HG02981 (cell line): ENCODE results near the gene NUP62CL.
"Not testable (repeated sequence)": the region's sequence is repeated elsewhere in the genome, so short reads cannot be mapped to it uniquely, and the experiment has no call there.

Experiments
- ATAC-seq: cut with Tn5 transposase; IDR thresholded peaks from one replicate; pipeline ENCODE4 v1.9.1; 2021; ENCODE audit warnings: mild to moderate bottlenecking, moderate library complexity; ENCODE audit not compliant: unreplicated experiment

The NUP62CL gene, protein sequence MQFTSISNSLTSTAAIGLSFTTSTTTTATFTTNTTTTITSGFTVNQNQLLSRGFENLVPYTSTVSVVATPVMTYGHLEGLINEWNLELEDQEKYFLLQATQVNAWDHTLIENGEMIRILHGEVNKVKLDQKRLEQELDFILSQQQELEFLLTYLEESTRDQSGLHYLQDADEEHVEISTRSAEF

GRCh38 chrX:107205770-107206696, at the start of gene NUP62CL, which contains the start of gene DNAAF6:
Gene NUP62CL (minus strand): TSS chrX:107206433. CDS start chrX:107175146, 31,287 bp downstream.
Gene DNAAF6 (plus strand): TSS chrX:107206611. CDS start chrX:107212876, 6,265 bp downstream.
- ATAC-seq = peak; percentile 95

DNA sequence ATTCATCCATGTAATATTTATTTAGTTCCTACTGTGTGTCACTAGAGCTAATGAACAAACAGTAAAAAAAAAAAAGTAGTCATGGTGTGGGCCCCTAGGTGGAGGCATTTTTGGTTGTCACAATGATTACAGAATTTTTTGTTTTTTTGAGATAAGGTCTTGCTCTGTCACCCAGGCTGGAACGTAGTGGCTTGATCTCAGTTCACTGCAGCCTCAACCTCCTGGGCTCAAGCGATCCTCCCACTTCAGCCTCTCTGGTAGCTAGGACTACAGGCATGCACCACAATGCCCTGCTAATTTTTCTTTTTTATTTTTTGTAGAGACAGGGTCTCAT, 22.2 kb upstream of the NUP62CL start:
- no peak for ATAC-seq

DNA sequence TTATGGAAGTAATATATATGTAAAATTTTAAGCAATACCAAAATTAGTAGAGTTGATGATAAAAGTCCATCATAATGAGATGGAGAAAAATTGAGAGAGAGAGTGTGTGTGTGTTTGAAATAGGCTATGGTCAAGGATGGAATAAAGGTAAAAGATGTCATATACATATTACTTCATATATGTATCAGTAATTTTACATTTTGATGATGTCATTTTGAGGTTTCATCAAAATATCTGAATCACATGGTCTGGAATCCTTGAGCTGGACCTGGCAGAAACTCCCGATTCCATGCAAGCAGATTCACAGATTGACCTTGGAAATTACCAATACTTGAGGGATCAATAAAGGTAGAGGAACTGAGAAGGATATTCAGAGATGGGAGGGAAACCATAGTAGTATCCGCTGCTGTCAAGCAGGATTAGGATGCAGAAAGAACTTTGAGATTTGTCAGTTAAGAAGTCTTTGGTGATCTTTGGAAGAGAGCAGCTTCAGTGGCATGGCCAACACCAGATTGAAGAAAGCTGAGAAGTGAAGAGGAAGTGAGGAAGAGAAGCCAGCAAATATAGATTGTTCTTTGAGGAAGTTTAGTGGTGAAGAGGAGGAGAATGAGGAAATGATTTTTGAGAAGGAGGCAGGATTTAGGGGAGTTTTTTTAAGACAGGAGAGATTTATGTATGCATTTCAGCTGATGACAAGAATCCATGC, 21.7 kb upstream of the NUP62CL start:
- no peak for ATAC-seq

- ATAC-seq = no peak
These were observed 20.5 kb upstream of the NUP62CL start for GRCh38 chrX:107226757-107227156.

GRCh38 chrX:107213477-107213876, 7.2 kb upstream of the NUP62CL start:
- no peak for ATAC-seq

- ATAC-seq = no peak
These were observed 1.7 kb upstream of the NUP62CL start for GRCh38 chrX:107207943-107208342.

DNA sequence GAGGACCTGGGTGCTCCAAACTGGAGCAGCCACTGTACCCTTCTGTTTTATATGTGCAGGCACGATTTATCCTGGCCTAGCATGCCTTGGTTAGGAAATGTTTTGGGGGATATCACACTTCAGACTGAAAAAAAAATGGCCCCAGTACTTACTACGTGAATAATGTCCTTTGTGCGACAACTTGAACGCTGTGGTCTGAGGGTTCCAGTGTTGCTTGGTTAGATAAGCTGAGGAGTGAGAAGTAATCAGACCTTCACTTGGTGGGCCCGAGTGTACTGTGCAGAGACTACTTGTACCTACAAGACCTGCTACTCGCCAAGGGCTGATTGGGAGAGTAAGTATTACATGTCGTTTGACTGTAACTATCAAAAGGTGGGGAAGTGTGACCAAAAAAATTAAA, 856 bp upstream of the NUP62CL start:
- no peak for ATAC-seq

DNA sequence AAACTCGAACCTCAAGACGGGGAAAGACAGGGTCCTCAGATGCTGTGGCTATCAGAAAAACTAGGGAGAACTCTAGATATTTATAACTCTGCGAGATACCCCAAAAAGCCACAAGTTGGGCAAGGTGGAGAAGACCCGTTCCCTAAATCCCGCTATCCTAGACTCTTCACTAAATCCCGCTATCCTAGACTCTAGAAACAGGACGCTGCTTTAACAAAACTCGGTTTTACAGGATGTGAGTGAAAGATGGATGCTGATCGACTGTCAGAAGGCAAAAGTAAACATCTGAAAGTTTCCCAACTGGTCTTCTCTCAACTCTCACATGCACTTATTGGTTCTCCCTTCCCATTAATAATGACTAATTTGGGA, 448 bp upstream of the NUP62CL start:
- no peak for ATAC-seq

DNA sequence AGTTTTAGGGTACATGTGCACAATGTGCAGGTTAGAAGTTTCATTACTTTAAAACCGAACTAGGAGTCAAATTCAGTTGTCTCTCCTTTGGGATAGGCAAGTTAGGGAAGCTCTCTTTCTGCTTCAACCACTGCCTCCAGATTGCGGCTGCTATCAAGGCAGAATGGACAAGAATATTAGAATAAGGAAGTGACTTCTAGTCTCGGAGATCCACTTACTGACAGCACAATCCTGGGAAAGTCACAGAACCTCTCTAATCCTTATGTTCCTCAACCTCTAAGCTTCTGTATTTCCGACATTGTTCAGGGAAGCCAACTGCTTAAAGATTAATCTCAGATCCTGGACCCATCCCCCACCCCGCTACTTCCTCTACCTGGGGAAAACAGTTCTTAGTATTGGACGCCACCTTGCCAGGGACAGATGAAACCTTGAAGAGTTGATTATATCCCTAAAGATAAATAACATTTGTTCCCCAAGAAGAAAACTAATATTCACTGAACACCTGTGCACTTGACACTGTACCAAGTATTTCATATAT, 2.1 kb downstream of the NUP62CL start:
- no peak for ATAC-seq

DNA sequence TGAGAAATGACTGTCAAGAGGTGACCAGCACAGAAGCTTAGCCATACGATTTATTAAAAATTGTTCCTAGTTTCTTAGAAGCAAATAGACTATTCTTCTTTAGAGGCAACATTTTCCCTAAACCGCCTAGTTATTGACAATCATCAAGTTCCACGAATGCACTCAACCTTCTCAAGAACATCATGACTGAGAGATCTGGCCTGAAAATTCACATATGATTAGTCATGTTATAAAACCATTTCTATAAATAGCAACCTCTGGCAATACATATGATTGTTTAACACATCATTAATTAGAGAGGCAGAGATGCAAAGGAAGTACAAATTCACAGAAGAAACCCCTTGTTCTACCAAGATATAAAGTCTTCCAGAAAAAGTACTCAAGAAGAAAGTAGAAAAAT, 6.7 kb downstream of the NUP62CL start:
- ATAC-seq = no peak

- not testable (repeated sequence) for ATAC-seq
These were observed 8.2 kb downstream of the NUP62CL start for GRCh38 chrX:107198074-107198473.

- ATAC-seq = no peak
These were observed 8.9 kb downstream of the NUP62CL start for GRCh38 chrX:107197319-107197718.

DNA sequence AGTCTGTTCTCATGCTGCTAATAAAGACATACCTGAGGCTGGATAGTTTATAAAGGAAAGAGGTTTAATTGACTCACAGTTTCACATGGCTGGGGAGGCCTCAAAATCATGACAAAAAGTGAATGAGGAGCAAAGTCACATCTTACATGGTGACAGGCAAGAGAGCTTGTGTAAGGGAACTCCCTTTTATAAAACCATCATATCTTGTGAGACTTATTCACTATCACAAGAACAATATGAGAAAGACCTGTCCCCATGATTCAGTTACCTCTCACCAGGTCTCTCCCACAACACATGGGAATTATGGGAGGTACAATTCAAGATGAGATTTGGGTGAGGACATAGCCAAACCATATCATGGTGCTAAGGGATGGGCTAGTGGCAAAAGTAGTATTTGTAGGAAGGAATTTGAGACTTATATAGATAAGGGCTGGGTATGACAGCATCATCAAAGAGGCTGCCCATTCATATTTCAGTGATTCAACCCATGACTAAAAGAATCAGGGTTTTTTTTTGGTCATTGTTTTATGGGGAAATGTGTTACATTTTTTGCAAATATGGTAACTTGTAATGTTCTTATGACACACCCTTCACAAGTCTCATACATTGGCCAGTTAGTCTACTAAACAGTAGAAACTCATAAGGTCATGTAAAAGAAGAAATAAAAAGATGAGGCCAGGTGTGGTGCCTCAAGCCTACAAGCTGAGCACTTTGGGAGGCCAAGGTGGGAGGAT, 34.7 kb downstream of the NUP62CL start:
- no peak for ATAC-seq

GRCh38 chrX:107168712-107169111, 37.5 kb downstream of the NUP62CL start:
- no peak for ATAC-seq

DNA sequence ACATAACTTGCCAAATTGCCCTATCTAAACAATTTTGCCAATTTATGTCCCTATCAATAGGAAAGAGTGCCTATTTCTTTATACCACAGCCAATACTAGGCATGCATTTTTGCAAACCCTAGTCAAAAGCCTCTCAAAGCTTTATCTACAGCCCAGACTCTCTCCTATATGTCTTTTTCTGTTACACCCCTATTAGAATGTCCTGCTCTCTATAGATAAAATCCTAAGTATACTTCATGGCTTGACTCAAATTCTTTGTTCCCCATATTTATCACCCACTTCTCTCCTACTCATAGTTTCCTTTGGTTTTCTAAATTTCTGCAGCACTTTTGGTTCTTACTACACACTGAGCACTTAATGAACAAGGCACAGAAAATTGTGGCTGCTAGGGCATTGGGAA, 38.0 kb downstream of the NUP62CL start:
- no peak for ATAC-seq

DNA sequence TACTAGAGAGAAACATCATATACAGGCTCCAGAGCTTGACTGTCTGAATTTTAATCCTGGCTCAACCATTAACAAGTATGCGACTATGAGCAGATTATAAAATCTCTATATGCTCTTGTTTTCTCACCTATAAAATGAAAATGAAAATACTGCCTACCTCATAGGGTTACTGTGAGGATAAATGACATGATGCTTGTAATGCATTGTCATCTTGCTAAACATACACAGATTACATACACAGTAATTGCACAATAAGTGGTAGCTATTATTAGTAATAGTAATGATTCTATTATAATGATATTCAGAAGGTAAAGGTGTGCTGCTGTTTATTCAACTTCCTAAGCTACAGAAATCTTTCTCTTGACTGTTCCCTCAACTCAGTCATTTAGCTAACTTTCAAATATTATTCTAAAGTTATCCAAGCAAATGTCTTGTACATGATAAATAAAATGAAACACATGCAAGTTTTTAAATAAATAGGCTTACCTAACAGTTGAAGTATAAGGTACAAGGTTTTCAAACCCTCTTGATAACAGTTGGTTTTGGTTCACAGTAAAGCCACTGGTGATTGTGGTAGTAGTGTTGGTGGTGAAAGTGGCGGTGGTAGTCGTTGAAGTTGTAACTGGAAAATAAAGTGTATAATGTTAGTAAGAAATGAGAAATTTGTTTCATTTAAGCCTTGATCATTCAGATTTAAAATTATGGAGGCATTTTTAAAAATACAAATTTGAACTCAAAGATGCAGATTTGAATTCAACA, 38.9 kb downstream of the NUP62CL start:
- ATAC-seq = no peak

GRCh38 chrX:107157618-107158017, 48.6 kb downstream of the NUP62CL start:
- ATAC-seq = not testable (repeated sequence)

- not testable (repeated sequence) for ATAC-seq
These were observed 50.4 kb downstream of the NUP62CL start for GRCh38 chrX:107155621-107156430.
